ENCODE data around the gene MYO10.
"Not testable (repeated sequence)": the region's sequence is repeated elsewhere in the genome, so short reads cannot be mapped to it uniquely, and the experiment has no call there.

The MYO10 gene

DNA sequence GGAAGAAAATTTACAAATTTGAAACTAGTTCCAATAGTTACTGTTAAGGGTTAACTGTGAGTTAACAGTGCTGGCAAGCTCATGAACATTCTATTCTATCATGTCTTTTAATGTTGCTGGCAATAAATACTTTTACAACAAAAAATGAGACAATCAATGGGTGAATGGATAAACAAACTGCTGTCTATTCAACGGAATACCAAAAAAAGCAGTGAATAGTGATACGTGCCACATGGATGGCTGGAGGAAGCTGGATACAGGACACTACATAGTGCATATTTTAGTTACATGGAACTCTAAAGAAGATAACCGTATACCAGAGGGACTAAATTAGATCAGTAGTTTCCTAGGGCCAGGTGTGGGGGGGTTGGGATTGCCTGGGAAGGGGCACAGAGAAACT, 163.5 kb downstream of the MYO10 start:
- no peak for DNase-seq

DNA sequence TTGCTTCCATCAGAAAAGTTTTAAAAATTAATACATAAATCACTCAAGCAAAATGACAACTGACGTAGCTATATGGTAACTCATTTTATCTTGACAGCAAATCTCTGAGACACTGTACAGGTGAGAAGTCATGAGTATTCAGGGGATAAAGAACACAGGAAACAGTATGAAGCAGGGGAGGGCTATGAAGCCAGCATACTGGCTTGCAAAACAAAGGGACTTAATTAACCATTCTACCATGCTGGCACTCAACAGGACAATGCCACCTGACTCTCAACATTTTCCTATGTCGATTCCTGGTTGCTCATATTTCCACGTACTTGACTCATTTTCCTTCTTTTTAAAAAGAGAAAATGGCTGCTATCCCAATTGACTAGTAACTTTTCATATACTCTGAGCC, 167.9 kb downstream of the MYO10 start:
- no peak for DNase-seq

DNA sequence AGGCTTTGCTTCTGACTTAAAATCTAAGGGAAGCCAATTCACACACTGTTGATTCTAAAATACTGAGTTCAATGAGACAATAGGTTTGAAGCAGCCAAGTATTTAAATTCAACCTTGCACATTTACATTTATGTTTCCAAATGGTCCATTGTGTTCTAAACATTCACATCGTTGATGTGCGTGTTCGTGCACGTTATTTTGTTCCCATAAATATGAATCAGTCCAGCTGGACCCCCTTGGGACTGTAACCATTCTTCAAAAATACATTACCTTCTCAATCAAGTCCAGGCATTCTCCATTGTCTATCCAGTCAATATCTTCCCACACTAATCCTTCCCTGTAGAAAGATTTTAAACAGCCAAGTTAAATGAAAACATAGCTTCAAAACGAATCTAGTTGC, 172.9 kb downstream of the MYO10 start:
- no peak for DNase-seq

DNA sequence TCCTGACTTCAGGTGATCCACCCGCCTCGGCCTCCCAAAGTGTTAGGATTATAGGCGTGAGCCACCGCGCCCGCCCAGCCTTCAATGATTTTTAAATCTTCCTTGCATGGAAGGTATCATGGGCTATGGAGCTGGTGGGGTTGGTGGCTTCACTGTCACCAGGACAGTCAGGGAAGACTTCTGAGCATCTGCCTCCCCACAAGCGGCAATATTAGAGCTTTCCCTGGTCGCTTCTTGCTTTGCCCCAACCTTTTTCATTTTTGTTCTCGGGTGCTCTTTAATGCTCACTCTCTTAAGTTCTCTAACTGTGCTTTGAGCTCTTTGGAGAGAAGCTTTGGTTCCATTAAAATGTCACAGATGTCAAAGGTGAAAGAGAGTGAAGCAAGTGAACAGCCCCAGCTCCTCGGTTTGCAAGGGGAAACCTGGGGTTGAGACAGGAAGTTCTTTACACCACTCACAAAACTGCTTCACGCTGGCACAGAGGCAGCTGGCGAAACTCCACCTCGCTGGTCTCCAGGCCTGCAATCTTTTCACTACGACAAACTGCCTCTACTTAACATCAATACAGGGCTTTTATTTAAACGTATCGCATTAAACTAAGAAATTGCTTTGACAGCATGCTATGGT, 176.8 kb downstream of the MYO10 start:
- DNase-seq: no peak

DNA sequence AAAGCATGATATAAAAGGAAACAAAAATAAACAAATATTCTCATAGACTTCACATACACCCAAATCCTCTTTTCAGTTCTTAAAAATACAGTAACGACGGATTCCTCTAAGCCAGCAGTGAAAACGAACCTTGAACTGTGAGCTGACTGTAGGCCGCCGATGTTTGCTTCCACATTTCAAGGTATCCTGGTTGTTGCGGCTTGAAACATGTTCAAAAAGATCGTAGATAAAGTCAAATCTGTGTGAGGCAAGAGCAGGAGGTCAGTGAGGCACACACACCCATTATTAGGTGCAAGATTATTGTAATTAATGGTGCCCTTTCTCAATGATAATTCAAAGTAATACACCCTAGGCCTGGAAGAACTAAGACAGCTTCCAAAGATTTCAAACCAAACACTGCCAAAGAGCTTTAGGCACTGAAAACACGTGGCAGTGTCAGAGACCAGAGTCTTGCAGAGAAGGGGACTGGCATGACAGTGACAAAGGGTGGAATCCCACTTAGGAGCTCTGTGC, 178.0 kb downstream of the MYO10 start:
- no peak for DNase-seq

DNA sequence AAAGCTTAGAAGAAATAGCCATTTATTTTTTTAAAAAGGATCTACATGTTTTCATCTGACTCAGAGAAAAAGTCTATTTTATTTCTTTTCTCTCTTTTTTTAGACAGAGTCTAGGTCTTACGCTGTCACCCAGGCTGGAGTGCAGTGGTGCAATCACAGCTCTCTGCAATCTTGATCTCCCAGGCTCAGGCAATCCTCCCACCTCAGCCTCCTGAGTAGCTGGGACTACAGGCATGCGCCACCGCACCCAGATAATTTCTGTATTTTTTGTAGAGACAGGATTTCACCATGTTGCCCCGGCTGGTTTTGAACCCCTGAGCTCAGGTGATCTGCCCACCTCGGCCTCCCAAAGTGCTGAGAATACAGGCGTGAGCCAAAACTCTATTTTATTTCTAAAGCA, 178.5 kb downstream of the MYO10 start:
- DNase-seq: not testable (repeated sequence)

DNA sequence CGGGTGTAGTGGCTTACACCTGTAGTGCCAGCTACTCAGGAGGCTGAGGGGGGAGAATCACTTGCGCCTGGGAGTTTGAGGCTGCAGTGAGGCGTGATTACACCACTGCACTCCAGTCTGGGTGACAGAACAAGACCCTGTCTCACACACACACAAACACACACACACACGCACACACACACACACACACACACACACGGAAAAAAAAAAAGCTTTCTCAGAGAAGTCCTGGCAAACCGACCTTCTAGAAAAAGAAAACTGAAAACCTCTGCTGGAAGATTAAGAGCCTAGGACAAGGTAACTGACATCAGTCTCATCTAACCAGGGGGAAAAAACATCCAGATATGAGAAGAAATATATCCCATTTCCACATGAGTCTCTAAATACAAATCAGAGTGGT, 178.9 kb downstream of the MYO10 start:
- DNase-seq: no peak

DNA sequence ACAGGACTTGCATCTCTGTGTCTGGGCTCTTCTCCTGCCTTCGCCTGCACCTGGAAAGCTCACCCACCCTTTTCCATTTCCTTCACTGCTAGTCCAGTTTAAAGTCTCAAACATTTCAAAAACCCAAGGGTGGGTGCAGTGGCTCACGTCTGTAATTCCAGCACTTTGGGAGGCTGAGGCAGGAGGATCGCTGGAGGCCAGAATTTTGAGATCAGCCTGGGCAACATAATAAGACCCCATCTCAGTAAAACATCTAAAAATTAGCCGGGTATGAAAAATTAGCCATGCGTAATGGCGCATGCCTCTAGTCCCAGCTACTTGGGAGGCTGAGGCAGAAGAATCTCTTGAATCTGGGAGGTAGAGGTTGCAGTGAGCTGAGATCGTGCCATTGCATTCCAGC, 179.4 kb downstream of the MYO10 start:
- no peak for DNase-seq

DNA sequence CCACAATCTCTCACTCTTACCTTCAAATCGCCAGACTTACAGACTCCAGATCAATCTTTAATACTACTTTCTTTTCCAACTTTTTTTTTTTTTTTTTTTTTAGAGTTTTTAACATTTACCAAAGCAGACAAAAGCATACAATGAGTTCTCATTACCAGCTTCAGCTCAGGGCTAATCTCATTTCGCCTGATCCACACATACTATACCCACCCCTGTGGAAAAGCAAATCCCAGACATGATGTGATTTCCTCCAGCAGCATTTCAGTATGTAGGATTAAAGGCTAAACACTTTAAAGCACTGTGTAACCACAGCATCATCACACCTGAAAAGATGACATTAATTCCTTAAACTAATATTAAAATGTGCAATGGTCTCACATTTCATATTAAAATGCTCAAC, 180.4 kb downstream of the MYO10 start:
- no peak for DNase-seq

DNA sequence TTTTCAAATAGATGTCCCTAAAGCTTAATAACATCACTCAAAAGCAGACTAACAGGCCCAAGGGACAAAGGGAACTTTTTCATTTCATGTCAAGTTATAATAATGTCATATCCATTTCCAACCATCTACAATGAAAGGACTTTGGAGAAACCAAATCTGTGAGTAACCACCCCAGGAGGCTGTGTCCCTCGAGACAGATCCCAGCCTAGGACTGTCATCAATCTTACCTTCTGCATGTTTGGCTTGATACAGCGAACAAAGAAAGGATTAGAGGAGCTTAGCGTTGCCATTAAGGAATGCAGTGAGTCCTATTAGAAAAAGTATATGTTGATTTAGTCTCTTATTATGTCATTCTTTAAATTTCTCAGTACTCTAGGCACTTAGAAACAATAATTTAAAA, 181.5 kb downstream of the MYO10 start:
- DNase-seq: no peak

DNA sequence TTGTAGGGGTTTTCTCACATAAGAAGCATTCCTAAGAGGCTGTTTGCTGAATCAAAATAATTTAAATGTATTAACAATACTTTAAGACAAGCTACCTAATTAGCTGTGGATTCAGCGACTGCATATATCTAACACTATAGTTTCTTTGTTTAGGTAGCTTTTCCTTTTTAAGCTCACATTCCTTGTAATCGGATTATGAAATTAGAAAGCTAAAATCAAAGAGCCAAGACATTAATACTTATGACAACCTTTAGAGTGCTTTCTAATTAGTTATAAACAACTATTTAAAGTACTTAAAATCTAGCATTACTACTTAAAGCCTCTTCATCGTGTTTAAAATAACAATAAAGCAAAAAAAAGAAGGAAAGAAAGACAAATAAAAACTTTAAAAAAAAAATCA, 182.0 kb downstream of the MYO10 start:
- DNase-seq: no peak

DNA sequence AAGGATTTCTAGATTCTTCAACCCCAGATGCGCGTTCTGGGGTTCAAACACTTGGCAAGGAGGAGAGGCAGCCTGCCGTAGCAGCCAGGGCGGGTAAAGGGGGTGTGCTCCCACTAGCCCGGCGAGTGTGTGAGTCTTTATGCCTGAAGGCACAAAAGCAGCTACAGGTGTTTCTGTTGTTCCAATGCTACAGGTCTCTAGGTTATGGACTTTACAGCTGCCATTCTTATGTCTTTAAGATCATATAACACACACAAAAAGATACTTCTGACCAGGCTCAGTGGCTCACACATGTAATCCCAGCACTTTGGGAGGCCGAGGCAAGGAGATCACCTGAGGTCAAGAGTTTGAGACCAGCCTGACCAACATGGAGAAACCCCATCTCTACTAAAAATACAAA, 185.6 kb downstream of the MYO10 start:
- no peak for DNase-seq

DNA sequence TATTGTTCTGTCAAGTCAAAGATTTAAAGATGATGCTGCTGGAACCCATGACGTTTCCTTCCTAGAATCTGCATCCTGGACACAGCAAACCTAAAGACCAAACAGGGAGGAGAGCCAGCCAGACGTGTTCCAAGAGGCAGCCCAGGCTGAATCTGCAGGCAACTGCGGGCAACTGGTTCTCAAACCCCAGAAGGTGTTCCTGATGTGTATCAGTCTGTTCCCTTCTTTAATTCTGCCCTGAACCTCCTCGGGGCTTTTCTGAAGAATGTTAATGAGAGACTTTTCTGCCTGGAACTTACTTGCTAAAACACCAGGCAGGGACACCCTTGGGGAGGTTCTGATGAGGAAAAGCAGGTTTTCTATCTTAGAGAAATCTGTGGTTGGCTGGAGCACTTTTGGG, 186.5 kb downstream of the MYO10 start:
- DNase-seq: no peak

DNA sequence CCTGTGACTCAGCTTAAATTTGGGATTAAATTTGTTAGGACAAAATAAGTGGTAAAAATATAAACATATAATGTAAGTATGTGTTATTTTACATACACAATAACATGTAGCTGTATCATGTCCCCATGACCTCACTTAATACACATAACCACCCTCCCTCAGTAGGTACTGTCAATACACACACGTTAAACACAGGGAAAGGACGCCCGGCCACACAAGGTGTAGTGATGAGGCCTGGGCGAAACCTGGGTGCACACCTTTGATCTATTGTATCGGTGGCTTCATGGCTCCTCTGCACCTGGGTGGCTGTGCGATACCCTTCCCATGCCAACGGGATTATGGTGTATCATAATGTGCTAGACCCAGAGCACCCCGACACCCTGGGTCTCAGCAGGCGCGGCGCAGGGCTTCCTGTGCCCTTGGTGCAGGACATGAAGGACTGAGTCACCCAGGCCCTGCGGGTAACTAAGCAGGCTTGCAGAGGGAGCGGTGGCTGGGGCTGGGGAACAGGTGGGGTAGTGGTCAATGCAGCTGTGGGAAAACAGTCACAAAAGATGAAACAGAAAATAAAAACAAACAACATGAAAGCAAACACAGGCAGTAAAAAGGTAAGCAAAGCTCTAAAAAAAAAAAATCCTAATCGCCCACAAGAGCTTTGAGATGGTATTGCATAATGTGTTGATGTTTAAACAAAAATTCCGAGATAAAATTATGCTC, 191.8 kb downstream of the MYO10 start:
- no peak for DNase-seq

DNA sequence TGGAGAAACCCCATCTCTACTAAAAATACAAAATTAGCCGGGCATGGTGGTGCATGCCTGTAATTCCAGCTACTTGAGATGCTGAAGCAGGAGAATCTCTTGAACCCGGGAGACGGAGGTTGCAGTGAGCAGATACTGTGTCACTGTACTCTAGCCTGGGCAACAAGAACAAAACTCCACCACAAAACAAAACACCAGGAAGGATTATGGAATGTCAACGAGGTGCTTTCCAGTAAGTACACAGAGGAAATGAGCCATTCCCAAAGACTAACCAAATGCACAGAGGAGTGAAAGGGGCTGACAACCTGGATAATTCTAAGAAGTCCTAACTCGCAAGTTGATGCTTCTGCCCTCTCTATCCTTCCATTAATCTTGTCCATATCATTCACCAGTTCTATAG, 193.2 kb downstream of the MYO10 start:
- DNase-seq: no peak

DNA sequence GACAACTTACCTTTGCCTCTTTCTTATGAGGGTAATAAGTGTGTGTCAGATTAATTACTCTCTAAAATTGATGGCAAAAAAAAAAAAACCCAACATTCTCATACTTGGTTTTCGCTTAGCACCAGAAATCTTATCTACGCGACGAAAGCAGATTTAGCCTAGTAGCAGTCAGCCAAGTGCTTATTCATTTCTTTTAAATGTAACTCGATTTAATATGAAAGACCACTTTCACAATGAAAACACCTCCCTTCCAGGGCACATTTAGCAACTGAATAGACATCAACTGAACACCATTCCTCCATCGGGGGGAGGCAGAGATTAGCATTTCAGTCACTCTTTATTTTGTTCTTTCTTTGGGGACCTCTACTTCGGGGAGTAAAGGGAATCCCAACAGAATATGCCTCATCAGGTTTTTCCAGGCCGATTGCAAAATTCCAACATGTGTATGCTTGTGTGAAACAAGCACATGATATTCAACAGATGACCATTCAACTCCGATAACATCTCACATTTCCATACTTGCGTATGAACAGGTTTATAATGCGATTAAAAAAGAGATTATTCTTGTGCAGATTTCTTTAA, 195.2 kb downstream of the MYO10 start:
- DNase-seq: no peak

DNA sequence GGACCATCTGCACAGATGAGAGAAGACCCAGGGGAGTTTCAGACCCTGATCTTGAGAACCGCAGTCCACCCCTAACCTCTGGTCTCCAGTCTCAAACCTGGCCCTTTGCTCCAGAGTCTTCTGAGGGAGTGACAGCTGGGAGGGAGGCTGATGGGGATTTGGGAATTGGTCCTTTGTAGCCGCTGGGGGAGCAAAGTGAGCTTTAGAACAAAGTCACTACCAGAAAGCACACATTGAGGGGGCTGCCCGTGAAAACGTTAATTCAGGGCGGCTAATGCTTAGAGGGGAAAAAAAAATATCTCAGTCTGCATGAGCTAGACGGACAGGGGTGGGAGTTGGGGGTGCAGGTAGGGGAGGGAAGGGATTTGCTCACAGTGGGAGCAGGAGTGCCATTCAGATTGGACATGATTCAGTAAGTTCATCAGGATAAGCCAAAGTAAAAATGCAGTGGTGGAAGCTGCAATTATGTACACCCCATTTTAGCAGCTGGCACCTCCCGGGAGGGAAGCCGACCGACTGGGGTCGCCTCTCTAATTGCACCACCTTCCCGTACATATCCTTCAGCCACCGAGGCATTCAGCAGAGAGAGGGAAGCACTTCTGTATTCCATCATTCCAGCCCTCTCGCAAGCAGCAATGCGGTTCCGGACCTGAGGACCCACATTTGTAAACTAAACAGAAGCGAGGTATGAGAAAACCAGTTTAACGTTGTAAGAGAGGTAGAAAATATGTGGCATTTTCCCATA, 195.8 kb downstream of the MYO10 start:
- no peak for DNase-seq

DNA sequence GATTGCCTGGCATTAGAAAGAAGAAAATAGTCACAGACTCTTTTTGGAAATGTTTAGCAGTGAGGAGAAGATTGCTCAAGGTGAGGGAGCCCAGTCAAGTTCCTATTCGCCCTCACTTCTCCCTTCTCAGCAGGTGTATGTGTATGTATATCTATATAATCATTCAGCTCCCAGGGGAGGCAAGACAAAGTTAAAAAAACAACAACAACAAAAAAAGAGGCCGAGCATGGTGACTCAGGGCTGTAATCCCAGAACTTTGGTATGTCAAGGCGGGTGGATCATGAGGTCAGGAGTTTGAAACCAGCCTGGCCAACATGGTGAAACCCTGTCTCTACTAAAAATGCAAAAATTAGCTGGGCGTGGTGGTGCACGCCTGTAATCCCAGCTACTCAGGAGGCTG, 197.7 kb downstream of the MYO10 start:
- DNase-seq: not testable (repeated sequence)

DNA sequence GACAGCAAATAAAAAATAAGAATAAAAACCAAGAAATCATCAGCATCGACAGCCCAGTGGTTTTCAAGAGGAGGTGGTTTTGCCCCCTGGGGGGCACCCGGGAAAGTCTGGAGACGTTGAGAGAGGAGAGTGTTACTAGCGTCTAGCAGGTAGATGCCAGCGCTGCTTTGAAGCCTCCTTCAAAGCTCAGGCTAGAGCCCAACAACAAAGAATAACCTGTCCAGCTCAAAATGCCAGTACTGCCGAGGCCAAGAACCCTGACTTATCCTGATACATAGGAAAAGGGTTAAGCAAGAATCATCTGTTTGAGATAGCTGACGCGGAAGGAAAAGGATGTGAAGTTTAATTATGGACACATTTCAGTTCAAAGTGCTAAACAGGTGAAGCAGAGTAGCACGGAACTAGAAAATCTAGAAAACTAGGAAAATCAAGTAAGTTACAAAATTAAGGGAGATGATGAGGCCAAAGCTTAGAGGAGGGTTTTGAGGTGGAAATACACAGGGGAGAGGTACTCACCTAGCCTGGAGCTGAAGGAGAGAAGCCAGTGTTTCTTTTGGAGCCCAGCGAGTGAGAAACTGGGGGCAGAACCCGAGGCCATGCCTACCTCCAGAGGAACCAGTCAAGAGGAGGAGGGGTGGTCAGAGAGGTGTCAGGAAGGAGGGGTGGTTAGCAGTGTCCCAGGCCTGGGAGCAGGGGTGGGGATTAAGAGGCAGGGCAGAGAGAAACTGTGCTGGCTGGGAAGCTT, 198.3 kb downstream of the MYO10 start:
- no peak for DNase-seq

DNA sequence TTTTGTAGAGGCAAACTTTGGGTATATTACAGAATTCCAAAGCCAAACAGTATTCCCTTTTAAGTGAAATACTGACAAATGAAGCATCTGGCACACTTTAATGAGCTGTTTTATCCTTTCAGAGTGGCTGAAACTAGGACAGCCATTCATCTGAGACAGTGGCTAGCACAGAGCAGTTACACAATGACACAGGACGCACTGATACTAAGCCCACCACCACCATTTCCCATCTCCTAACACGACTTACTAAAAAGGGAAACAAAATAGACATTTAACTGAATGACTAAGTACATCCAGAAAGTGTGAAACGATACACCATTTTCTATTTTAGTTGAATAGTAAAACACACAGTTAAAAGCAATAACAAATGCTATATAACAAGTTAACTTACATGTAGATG, 198.9 kb downstream of the MYO10 start:
- no peak for DNase-seq

DNA sequence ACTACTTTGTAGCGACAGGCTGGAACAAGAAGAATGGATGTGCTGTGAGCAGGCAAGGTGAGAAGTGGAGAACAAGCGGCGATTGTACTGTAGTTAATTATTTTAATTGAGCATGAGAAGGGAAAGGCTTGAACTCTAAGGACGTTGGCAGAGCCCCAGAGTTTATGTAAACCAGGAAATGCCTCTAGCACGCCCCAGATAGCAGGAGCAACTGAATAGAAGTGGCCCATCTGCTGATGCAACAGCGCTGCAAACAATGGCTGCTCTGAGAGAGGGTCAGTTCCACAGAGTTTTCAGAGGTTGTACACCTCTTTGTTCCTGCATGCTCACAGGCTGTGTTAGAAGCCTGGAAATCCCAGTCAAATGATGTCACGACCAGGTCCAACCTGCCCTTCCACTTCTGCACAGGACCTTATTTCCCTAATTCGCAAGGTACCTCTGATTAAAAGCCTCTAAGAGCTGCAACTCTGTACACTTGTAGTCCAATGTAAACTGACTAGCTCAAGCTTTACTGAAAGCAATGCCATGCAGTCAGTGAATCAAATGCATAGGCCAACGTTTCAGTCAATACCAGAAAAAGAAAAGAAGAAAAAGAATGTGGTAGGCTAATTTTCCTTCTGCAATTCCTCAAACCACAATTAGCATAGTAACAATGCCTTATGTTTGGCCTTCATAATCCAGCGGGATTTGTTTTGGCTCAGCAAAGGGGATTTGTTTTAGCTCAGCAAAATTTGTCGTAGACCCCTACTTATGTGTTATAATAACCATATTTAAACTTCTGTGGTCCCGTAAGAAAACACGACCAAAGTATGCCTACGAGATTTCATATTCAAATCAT, 199.7 kb downstream of the MYO10 start:
- no peak for DNase-seq
